H9 (cell line): ENCODE results near the gene MYO5B. TPM values are rescaled to one million over a fixed set of nuclear protein-coding genes. Genes with fewer than 3 reads are reported as not detected.

Experiments
- DNase-seq: peaks from one replicate; pipeline ENCODE4 v3.0.0-alpha.2; 2017
- H2AFZ ChIP-seq: one replicate; pipeline ENCODE4 v1.6.1; 2013; ENCODE audit warnings: mild to moderate bottlenecking, low read length, control low read depth, moderate library complexity
- H2AK5ac ChIP-seq: 2 replicates; pipeline ENCODE4 v1.6.1; 2013; ENCODE audit warnings: low read length, control low read depth, mixed read lengths; ENCODE audit not compliant: insufficient read length
- H2BK120ac ChIP-seq: one replicate; pipeline ENCODE4 v1.6.1; 2013; ENCODE audit warnings: low read depth, mild to moderate bottlenecking, low read length, control low read depth, inconsistent platforms; ENCODE audit not compliant: poor library complexity, severe bottlenecking
- H2BK12ac ChIP-seq: 2 replicates; pipeline ENCODE4 v1.6.1; 2013; ENCODE audit warnings: low read length, control low read depth, mixed read lengths, low read depth; ENCODE audit not compliant: insufficient read length
- H2BK15ac ChIP-seq: 2 replicates; pipeline ENCODE4 v1.6.1; 2013; ENCODE audit warnings: low read depth, low read length, control low read depth
- H2BK20ac ChIP-seq: one replicate; pipeline ENCODE4 v1.6.1; 2013; ENCODE audit warnings: low read depth, mild to moderate bottlenecking, low read length, control low read depth, inconsistent platforms; ENCODE audit not compliant: poor library complexity, severe bottlenecking
- H2BK5ac ChIP-seq: 2 replicates; pipeline ENCODE4 v1.6.1; 2013; ENCODE audit warnings: low read length, control low read depth, mixed read lengths; ENCODE audit not compliant: insufficient read length
- H3K14ac ChIP-seq: 2 replicates; pipeline ENCODE4 v1.6.1; 2013; ENCODE audit warnings: low read length, control low read depth; ENCODE audit not compliant: insufficient read depth
- H3K18ac ChIP-seq: 2 replicates; pipeline ENCODE4 v1.6.1; 2013; ENCODE audit warnings: low read depth, mild to moderate bottlenecking, mixed read lengths, low read length, control low read depth; ENCODE audit not compliant: insufficient read length
- H3K23ac ChIP-seq: 2 replicates; pipeline ENCODE4 v1.6.1; 2013; ENCODE audit warnings: low read length, control low read depth, mixed read lengths, low read depth; ENCODE audit not compliant: insufficient read length
- H3K23me2 ChIP-seq: 2 replicates; pipeline ENCODE4 v1.6.1; 2013; ENCODE audit warnings: low read depth, mild to moderate bottlenecking, mixed read lengths, low read length, control low read depth; ENCODE audit not compliant: insufficient read length, poor library complexity, severe bottlenecking
- H3K27ac ChIP-seq: 2 replicates; pipeline ENCODE4 v1.5.1; 2013; ENCODE audit warnings: low read length, control low read depth, mixed read lengths, low read depth; ENCODE audit not compliant: insufficient read length
- H3K27me3 ChIP-seq: 2 replicates; pipeline ENCODE4 v1.6.1; 2013; ENCODE audit warnings: low read length, control low read depth, inconsistent platforms; ENCODE audit not compliant: insufficient read depth
- H3K4ac ChIP-seq: 2 replicates; pipeline ENCODE4 v1.6.1; 2013; ENCODE audit warnings: low read depth, mild to moderate bottlenecking, control low read depth, inconsistent platforms, low read length, moderate library complexity
- H3K4me1 ChIP-seq: 2 replicates; pipeline ENCODE4 v1.6.1; 2013; ENCODE audit warnings: low read length, control low read depth, inconsistent platforms; ENCODE audit not compliant: insufficient read depth
- H3K4me2 ChIP-seq: 2 replicates; pipeline ENCODE4 v1.6.1; 2013; ENCODE audit warnings: low read length, control low read depth, mixed read lengths; ENCODE audit not compliant: insufficient read length, insufficient read depth
- H3K56ac ChIP-seq: 2 replicates; pipeline ENCODE4 v1.6.1; 2013; ENCODE audit warnings: low read depth, mild to moderate bottlenecking, mixed read lengths, low read length, control low read depth; ENCODE audit not compliant: insufficient read length
- H3K79me1 ChIP-seq: 2 replicates; pipeline ENCODE4 v1.6.1; 2013; ENCODE audit warnings: low read depth, mild to moderate bottlenecking, moderate library complexity, low read length, control low read depth, inconsistent platforms; ENCODE audit not compliant: insufficient read depth, poor library complexity, severe bottlenecking
- H3K79me2 ChIP-seq: 2 replicates; pipeline ENCODE4 v1.6.1; 2013; ENCODE audit warnings: low read length, control low read depth, inconsistent platforms; ENCODE audit not compliant: insufficient read depth
- H3K9ac ChIP-seq: 2 replicates; pipeline ENCODE4 v1.6.1; 2013; ENCODE audit warnings: low read length, control low read depth, mixed read lengths; ENCODE audit not compliant: insufficient read length; ENCODE audit errors: extremely low read depth
- H3K9me3 ChIP-seq: one replicate; pipeline ENCODE4 v1.6.1; 2013; ENCODE audit warnings: low read depth, low read length, inconsistent platforms; ENCODE audit not compliant: control insufficient read depth
- H3T11ph ChIP-seq: one replicate; pipeline ENCODE4 v1.6.1; 2013; ENCODE audit warnings: mild to moderate bottlenecking, low read length, control low read depth, inconsistent platforms
- H4K20me1 ChIP-seq: one replicate; pipeline ENCODE4 v1.6.1; 2013; ENCODE audit not compliant: control insufficient read depth, insufficient read length, insufficient read depth
- H4K5ac ChIP-seq: 2 replicates; pipeline ENCODE4 v1.6.1; 2013; ENCODE audit warnings: low read depth, mild to moderate bottlenecking, mixed read lengths, low read length, control low read depth; ENCODE audit not compliant: insufficient read length
- H4K8ac ChIP-seq: replicated peaks from 2 replicates; pipeline ENCODE4 v1.6.1; 2013; ENCODE audit warnings: low read length, control low read depth, mixed read lengths, low read depth; ENCODE audit not compliant: insufficient read length
- H4K91ac ChIP-seq: 2 replicates; pipeline ENCODE4 v1.6.1; 2013; ENCODE audit warnings: low read depth, mild to moderate bottlenecking, moderate library complexity, mixed read lengths, low read length, control low read depth; ENCODE audit not compliant: insufficient read length
- H3K27ac Mint-ChIP-seq, 3 experiments: 2 replicates in 2 of 3; 3 replicates in 1 of 3; pipeline ENCODE4 v1.8.0; 2020 to 2021; ENCODE audit warnings: mixed read lengths in 3 of 3, mild to moderate bottlenecking in 1 of 3, moderate library complexity in 1 of 3
- H3K27me3 Mint-ChIP-seq: 2 replicates; pipeline ENCODE4 v1.8.0; 2021; ENCODE audit warnings: low read depth, mild to moderate bottlenecking, moderate library complexity, mixed read lengths
- H3K36me3 Mint-ChIP-seq, 3 experiments: 2 replicates in 2 of 3; 3 replicates in 1 of 3; pipeline ENCODE4 v1.8.0; 2020 to 2021; ENCODE audit warnings: low read depth in 3 of 3, mixed read lengths in 3 of 3; ENCODE audit not compliant: insufficient read depth in 1 of 3
- H3K4me1 Mint-ChIP-seq, 2 experiments: 2 replicates each; pipeline ENCODE4 v1.8.0; 2020; ENCODE audit warnings: mixed read lengths in 2 of 2
- H3K4me3 Mint-ChIP-seq, 2 experiments: 2 replicates in 1 of 2; 3 replicates in 1 of 2; pipeline ENCODE4 v1.8.0; 2020 to 2021; ENCODE audit warnings: mild to moderate bottlenecking in 2 of 2, mixed read lengths in 2 of 2, moderate library complexity in 1 of 2
- H3K9me3 Mint-ChIP-seq, 2 experiments: 2 replicates in 1 of 2; 3 replicates in 1 of 2; pipeline ENCODE4 v1.8.0; 2020; ENCODE audit warnings: mild to moderate bottlenecking in 2 of 2, mixed read lengths in 2 of 2, moderate library complexity in 1 of 2
- CTCF ChIP-seq: fragments of 200-600 bp; sonication (generic); conservative IDR thresholded peaks from 3 replicates; pipeline ENCODE4 v1.8.0; 2021; ENCODE audit warnings: antibody characterized with exemption, mild to moderate bottlenecking
- WGBS: extraction: QIAGEN DNeasy Blood & Tissue Kit; methylation state at CpG from one replicate; pipeline ENCODE4 v1.1.7; 2013; ENCODE audit warnings: missing lambda C conversion rate, low lambda C conversion rate, mixed read lengths; ENCODE audit not compliant: insufficient read length; ENCODE audit errors: extremely low coverage; 5-methylcytosine and 5-hydroxymethylcytosine counted together
- total RNA-seq: library from RNA; stranded (reverse); gene quantifications from 2 replicates; pipeline ENCODE4 v1.2.1, GENCODE V29; 2021

MYO5B gene
- total RNA-seq, 1 experiment from 2014 or later = 9.3 TPM

GRCh38 chr18:49834258-49834657 is 360.7 kb downstream of the MYO5B start:
- Histone ChIP-seq H3K4ac (no peak overlapping the region), H3K79me2 (no peaks in the 10 kb centered on the region), H3K27me3 (no peaks in the 10 kb centered on the region), H3T11ph (no peak overlapping the region), H3K9me3 (no peaks in the 10 kb centered on the region), H2AK5ac (no peak overlapping the region), H2BK5ac (no peak overlapping the region), H3K4me1 (no peaks in the 10 kb centered on the region), H3K14ac (no peak overlapping the region), H2BK120ac (no peak overlapping the region), H3K9ac (no peak overlapping the region), H3K18ac (no peak overlapping the region), H4K8ac (no peak overlapping the region), H2BK12ac (no peak overlapping the region), H2BK20ac (no peak overlapping the region), H3K27ac (no peak overlapping the region), H3K23me2 (no peaks in the 10 kb centered on the region), H3K79me1 (no peaks in the 10 kb centered on the region), H2BK15ac (no peak overlapping the region), H2AFZ (no peak overlapping the region), H4K5ac (no peak overlapping the region), H3K56ac (no peak overlapping the region), H4K91ac (no peak overlapping the region), H4K20me1 (no peaks in the 10 kb centered on the region), H3K23ac (no peak overlapping the region), H3K4me2 (no peak overlapping the region)
- WGBS = no CpG with 5 or more reads among the region's 3 CpGs
- Mint-ChIP-seq H3K36me3 (peaks cover 7 to 14% (median 9%) of the 10 kb centered on the region in 3 experiments; a peak in 6 of 7 replicates), H3K27ac (no peak overlapping the region), H3K9me3 (peaks cover 5 to 14% of the 10 kb centered on the region in 2 experiments), H3K27me3 (no peaks in the 10 kb centered on the region), H3K4me3 (no peak overlapping the region), H3K4me1 (no peaks in the 10 kb centered on the region)
- no peak for TF ChIP-seq CTCF
- DNase-seq = no peak
